ENCODE data around the gene ANKRA2. TPM values are rescaled to one million over a fixed set of nuclear protein-coding genes. Genes with fewer than 3 reads are reported as not detected.

The ANKRA2 gene
- total and polyA plus RNA-seq, 4 donors: 34.4 to 52.1 (median 43.6) TPM

DNA sequence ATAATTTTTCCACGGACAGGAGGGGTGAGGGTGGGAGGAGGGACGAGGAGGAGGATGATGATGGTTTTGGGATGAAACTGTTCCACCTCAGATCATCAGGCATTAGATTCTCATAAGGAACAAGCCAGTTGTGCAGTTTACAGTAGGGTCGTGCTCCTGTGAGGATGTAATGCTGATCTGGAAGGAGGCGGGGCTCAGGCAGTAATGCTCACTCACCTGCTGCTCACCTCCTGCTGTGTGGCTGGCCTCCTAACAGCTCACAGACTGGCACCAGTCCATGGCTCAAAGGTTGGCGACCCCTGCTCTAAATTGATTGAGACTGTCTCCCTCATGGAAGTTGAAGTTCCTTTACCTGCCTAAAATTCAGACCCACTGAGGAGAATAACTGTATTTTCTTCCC, 33.2 kb downstream of the ANKRA2 start:
- 84% methylated on average over 5 of the region's 5 CpGs for WGBS (ENCODE audit: insufficient coverage)
- Histone ChIP-seq H3K36me3 (ENCODE audit: control insufficient read depth, insufficient read depth, low read length) (no peaks in the 10 kb centered on the region), H3K27ac (ENCODE audit: low read depth, low read length) (no peak overlapping the region), H3K4me3 (ENCODE audit: low read depth, low read length) (no peak overlapping the region), H3K27me3 (ENCODE audit: control insufficient read depth, insufficient read depth, low read length) (no peaks in the 10 kb centered on the region), H3K9me3 (ENCODE audit: control insufficient read depth, insufficient read depth, low read length) (no peaks in the 10 kb centered on the region), H3K4me1 (ENCODE audit: control insufficient read depth, insufficient read depth, low read length) (no peaks in the 10 kb centered on the region)
- DNase-seq (ENCODE audit: low read depth in 4 of 6, low spot score in 6 of 6): no peak

GRCh38 chr5:73531356-73531755, 34.1 kb downstream of the ANKRA2 start:
- no peaks in the 10 kb centered on the region for H3K36me3 ChIP-seq (ENCODE audit: control insufficient read depth, insufficient read depth, low read length)
- WGBS (ENCODE audit: insufficient coverage): 100% methylated on average over 1 of the region's 1 CpG
- H3K27ac ChIP-seq (ENCODE audit: low read depth, low read length): no peak overlapping the region
- no peaks in the 10 kb centered on the region for H3K4me1 ChIP-seq (ENCODE audit: control insufficient read depth, insufficient read depth, low read length)
- H3K4me3 ChIP-seq (ENCODE audit: low read depth, low read length): no peak overlapping the region
- H3K27me3 ChIP-seq (ENCODE audit: control insufficient read depth, insufficient read depth, low read length): no peaks in the 10 kb centered on the region
- H3K9me3 ChIP-seq (ENCODE audit: control insufficient read depth, insufficient read depth, low read length): no peaks in the 10 kb centered on the region
- no peak for DNase-seq (ENCODE audit: low read depth in 4 of 6, low spot score in 6 of 6)

DNA sequence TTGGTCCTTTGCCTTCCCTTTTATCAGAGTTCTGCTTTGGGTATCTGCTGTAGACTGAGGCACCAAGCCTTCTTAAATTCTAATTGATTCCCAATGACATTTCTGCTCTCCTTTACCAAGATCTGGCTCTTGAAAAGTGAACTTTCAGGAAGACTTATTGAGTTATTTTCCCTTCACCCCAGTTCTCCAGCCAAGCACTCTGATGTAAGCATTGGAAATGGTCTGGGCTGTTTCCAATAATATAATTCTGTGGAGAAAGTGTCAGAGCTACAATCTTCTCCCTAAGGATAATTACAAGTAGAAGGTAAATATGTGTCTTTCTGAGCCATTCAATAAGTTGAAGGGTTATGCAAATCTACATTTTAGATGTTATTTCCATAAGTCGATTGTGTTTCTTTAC, 36.4 kb downstream of the ANKRA2 start:
- no peaks in the 10 kb centered on the region for H3K27me3 ChIP-seq (ENCODE audit: control insufficient read depth, insufficient read depth, low read length)
- no CpG with 5 or more reads among the region's 1 CpG for WGBS (ENCODE audit: insufficient coverage)
- no peak for DNase-seq (ENCODE audit: low read depth in 4 of 6, low spot score in 6 of 6)

GRCh38 chr5:73528248-73528647, 37.2 kb downstream of the ANKRA2 start:
- WGBS (ENCODE audit: insufficient coverage): no CpG with 5 or more reads among the region's 3 CpGs
- no peak overlapping the region for H3K27ac ChIP-seq (ENCODE audit: low read depth, low read length)

More for the DNA sequence above, 36.4 kb downstream of the ANKRA2 start:
- Histone ChIP-seq H3K9me3 (ENCODE audit: control insufficient read depth, insufficient read depth, low read length) (no peaks in the 10 kb centered on the region), H3K27ac (ENCODE audit: low read depth, low read length) (no peak overlapping the region), H3K4me1 (ENCODE audit: control insufficient read depth, insufficient read depth, low read length) (no peaks in the 10 kb centered on the region), H3K4me3 (ENCODE audit: low read depth, low read length) (no peak overlapping the region), H3K36me3 (ENCODE audit: control insufficient read depth, insufficient read depth, low read length) (no peaks in the 10 kb centered on the region)

DNA sequence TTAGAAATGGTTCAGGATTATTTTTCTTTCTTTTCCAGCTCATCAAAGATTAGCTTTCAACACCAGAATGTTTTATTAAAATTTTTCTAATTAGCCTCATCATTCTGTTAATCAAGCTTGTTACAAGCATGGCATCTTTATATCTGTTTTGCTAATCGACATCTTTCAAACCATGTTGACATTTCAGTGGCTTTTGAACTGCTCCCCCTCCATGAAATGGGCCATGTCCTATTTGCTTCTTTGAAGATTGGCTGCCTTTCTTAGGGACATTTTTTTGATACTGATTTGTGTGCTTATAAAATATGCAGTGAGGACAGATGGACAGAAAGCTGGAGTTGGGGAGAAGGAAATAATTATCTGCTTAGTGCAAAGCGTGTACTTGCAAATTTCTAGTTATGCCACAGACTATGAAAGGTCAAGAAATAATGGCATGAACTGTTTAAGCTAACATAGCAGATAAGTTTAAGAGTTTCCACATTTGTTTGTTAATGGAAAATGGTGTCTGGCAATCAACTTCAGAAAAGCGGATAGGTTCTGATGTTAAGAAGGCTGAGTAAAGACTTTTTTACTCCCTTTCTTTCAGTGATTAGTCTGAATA, 39.7 kb downstream of the ANKRA2 start:
- no peaks in the 10 kb centered on the region for H3K36me3 ChIP-seq (ENCODE audit: control insufficient read depth, insufficient read depth, low read length)
- H3K27ac ChIP-seq (ENCODE audit: low read depth, low read length): no peak overlapping the region
- whole genome bisulfite sequencing (ENCODE audit: insufficient coverage): 100% methylated on average over 2 of the region's 3 CpGs
- no peaks in the 10 kb centered on the region for H3K4me1 ChIP-seq (ENCODE audit: control insufficient read depth, insufficient read depth, low read length)
- no peaks in the 10 kb centered on the region for H3K27me3 ChIP-seq (ENCODE audit: control insufficient read depth, insufficient read depth, low read length)
- no peak overlapping the region for H3K4me3 ChIP-seq (ENCODE audit: low read depth, low read length)
- DNase-seq (ENCODE audit: low read depth in 4 of 6, low spot score in 6 of 6): no peak
- H3K9me3 ChIP-seq (ENCODE audit: control insufficient read depth, insufficient read depth, low read length): no peaks in the 10 kb centered on the region

More at GRCh38 chr5:73528248-73528647, 37.2 kb downstream of the ANKRA2 start:
- no peak for DNase-seq (ENCODE audit: low read depth in 4 of 6, low spot score in 6 of 6)
- Histone ChIP-seq H3K4me1 (ENCODE audit: control insufficient read depth, insufficient read depth, low read length) (no peaks in the 10 kb centered on the region), H3K27me3 (ENCODE audit: control insufficient read depth, insufficient read depth, low read length) (no peaks in the 10 kb centered on the region), H3K4me3 (ENCODE audit: low read depth, low read length) (no peak overlapping the region), H3K36me3 (ENCODE audit: control insufficient read depth, insufficient read depth, low read length) (no peaks in the 10 kb centered on the region), H3K9me3 (ENCODE audit: control insufficient read depth, insufficient read depth, low read length) (no peaks in the 10 kb centered on the region)

DNA sequence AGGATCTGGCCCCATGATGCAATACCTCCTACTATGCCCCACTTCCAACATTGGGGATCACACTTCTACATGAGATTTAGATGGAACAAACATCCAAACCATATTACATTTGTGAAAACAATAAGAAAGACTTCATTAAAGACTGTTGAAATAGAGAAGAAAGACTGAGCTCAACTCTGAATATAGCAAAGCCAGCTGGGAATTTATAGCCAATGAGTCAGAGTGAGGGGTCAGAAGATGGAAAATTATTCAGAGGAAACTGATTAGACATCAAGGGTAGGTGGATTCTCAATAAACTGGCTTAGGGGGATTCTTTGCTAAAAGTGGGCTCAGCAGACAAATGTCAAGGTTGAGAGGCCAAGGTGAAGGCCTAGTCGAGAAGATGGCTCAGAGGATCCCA, 41.6 kb downstream of the ANKRA2 start:
- DNase-seq (ENCODE audit: low read depth in 4 of 6, low spot score in 6 of 6): no peak
- H3K27ac ChIP-seq (ENCODE audit: low read depth, low read length): no peak overlapping the region
- H3K27me3 ChIP-seq (ENCODE audit: control insufficient read depth, insufficient read depth, low read length): no peaks in the 10 kb centered on the region
- H3K4me1 ChIP-seq (ENCODE audit: control insufficient read depth, insufficient read depth, low read length): peaks cover 5% of the 10 kb centered on the region
- H3K4me3 ChIP-seq (ENCODE audit: low read depth, low read length): no peak overlapping the region
- H3K36me3 ChIP-seq (ENCODE audit: control insufficient read depth, insufficient read depth, low read length): no peaks in the 10 kb centered on the region
- H3K9me3 ChIP-seq (ENCODE audit: control insufficient read depth, insufficient read depth, low read length): no peaks in the 10 kb centered on the region
- 80% methylated on average over 1 of the region's 1 CpG for WGBS (ENCODE audit: insufficient coverage)

DNA sequence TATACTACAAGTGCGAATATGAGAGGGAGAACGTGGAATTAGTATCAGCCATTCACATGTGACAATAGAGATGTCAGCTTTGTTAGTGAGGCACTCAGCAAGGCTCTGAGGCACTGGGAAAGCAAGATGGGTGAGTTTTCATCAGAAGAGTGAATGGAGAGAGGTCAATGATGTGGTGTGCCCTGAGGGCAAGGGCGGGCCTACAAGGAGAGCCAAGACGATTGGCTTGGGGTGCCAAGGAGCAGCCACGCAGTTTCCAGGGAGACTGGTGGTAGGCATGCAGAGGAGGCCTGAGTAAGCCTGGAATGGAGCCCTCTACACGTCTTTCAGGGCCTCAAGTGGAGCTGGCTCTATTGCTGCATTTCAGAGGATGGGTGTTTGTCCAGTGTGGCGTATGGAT, 42.5 kb downstream of the ANKRA2 start:
- DNase-seq (ENCODE audit: low read depth in 4 of 6, low spot score in 6 of 6): no peak
- H3K27me3 ChIP-seq (ENCODE audit: control insufficient read depth, insufficient read depth, low read length): no peaks in the 10 kb centered on the region
- H3K4me1 ChIP-seq (ENCODE audit: control insufficient read depth, insufficient read depth, low read length): peaks cover 5% of the 10 kb centered on the region
- no peak overlapping the region for H3K27ac ChIP-seq (ENCODE audit: low read depth, low read length)
- H3K4me3 ChIP-seq (ENCODE audit: low read depth, low read length): no peak overlapping the region
- H3K9me3 ChIP-seq (ENCODE audit: control insufficient read depth, insufficient read depth, low read length): no peaks in the 10 kb centered on the region
- no peaks in the 10 kb centered on the region for H3K36me3 ChIP-seq (ENCODE audit: control insufficient read depth, insufficient read depth, low read length)
- WGBS (ENCODE audit: insufficient coverage): 84% methylated on average over 7 of the region's 7 CpGs

DNA sequence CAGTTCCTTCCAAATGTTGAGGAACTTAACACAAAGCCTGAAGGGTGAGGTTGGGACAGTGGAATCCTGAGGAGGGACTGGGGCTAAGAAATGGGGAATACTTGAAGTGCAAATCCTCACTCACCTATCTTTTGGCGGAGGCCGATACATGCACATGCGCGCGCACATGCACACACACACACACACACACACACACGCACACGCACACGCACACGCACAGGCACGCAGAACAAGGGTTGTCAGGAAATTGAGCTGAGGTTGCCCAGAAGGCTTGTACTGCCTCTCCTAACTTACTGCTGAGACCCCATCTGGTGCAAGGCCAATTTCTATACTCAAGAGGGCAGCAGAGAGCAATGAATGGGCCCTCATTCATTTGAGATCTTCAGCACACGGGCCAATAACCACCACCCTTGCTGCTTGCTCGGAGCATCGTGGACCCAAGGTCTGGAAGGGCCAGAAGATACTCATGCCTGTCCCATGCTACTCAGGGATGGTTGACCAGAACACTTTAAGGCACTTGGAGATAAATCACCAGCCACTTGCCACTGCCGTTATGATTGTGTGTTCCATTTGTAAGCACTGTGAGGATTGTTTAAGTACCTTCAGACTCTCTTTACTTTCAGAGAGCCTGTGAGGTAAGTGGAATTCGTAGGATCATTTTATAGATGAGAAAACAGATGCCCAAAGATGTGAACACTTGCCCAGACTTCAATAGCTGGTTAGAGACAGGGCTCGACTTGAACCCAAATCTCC, 45.7 kb downstream of the ANKRA2 start:
- 13% methylated on average over 9 of the region's 16 CpGs for WGBS (ENCODE audit: insufficient coverage)
- no peak overlapping the region for H3K4me3 ChIP-seq (ENCODE audit: low read depth, low read length)
- DNase-seq (ENCODE audit: low read depth in 4 of 6, low spot score in 6 of 6): peak in 5 of 6 donors; percentile 46 to 88 (median 60)

GRCh38 chr5:73515232-73515631, 50.2 kb downstream of the ANKRA2 start:
- Histone ChIP-seq H3K36me3 (ENCODE audit: control insufficient read depth, insufficient read depth, low read length) (no peaks in the 10 kb centered on the region), H3K9me3 (ENCODE audit: control insufficient read depth, insufficient read depth, low read length) (no peaks in the 10 kb centered on the region), H3K4me3 (ENCODE audit: low read depth, low read length) (no peak overlapping the region), H3K4me1 (ENCODE audit: control insufficient read depth, insufficient read depth, low read length) (peaks cover 5% of the 10 kb centered on the region), H3K27ac (ENCODE audit: low read depth, low read length) (no peak overlapping the region), H3K27me3 (ENCODE audit: control insufficient read depth, insufficient read depth, low read length) (no peaks in the 10 kb centered on the region)
- 80% methylated on average over 1 of the region's 4 CpGs for WGBS (ENCODE audit: insufficient coverage)
- no peak for DNase-seq (ENCODE audit: low read depth in 4 of 6, low spot score in 6 of 6)

More for the DNA sequence above, 45.7 kb downstream of the ANKRA2 start:
- Histone ChIP-seq H3K36me3 (ENCODE audit: control insufficient read depth, insufficient read depth, low read length) (no peaks in the 10 kb centered on the region), H3K27me3 (ENCODE audit: control insufficient read depth, insufficient read depth, low read length) (no peaks in the 10 kb centered on the region), H3K9me3 (ENCODE audit: control insufficient read depth, insufficient read depth, low read length) (no peaks in the 10 kb centered on the region), H3K4me1 (ENCODE audit: control insufficient read depth, insufficient read depth, low read length) (peaks cover 5% of the 10 kb centered on the region), H3K27ac (ENCODE audit: low read depth, low read length) (no peak overlapping the region)

GRCh38 chr5:73514418-73514817, 51.0 kb downstream of the ANKRA2 start:
- WGBS (ENCODE audit: insufficient coverage): 60% methylated on average over 2 of the region's 2 CpGs

More at GRCh38 chr5:73514418-73514817, 51.0 kb downstream of the ANKRA2 start:
- Histone ChIP-seq H3K27ac (ENCODE audit: low read depth, low read length) (no peak overlapping the region), H3K9me3 (ENCODE audit: control insufficient read depth, insufficient read depth, low read length) (no peaks in the 10 kb centered on the region), H3K4me1 (ENCODE audit: control insufficient read depth, insufficient read depth, low read length) (peaks cover under 1% of the 10 kb centered on the region), H3K36me3 (ENCODE audit: control insufficient read depth, insufficient read depth, low read length) (no peaks in the 10 kb centered on the region), H3K4me3 (ENCODE audit: low read depth, low read length) (no peak overlapping the region), H3K27me3 (ENCODE audit: control insufficient read depth, insufficient read depth, low read length) (no peaks in the 10 kb centered on the region)
- DNase-seq (ENCODE audit: low read depth in 4 of 6, low spot score in 6 of 6): no peak

Data from spinal cord (tissue), 10 donors.